Activated CD4-positive, alpha-beta T cell treated with anti-CD3 and anti-CD28 coated beads, Interleukin-2, Interleukin-4, amounts not matched to agents 100 ng/mL and 50 ng/mL, durations not matched to agents 16 hours and 8 hours (primary cell): Measurements from ENCODE around the gene IMPDH2.
A peak's percentile ranks its signal among the peaks of the same experiment; 100 is the strongest.

Experiments
- DNase-seq: peaks from one replicate; pipeline ENCODE4 v3.0.0-alpha.2; 2020; ENCODE audit warnings: low spot score

IMPDH2 gene

DNA sequence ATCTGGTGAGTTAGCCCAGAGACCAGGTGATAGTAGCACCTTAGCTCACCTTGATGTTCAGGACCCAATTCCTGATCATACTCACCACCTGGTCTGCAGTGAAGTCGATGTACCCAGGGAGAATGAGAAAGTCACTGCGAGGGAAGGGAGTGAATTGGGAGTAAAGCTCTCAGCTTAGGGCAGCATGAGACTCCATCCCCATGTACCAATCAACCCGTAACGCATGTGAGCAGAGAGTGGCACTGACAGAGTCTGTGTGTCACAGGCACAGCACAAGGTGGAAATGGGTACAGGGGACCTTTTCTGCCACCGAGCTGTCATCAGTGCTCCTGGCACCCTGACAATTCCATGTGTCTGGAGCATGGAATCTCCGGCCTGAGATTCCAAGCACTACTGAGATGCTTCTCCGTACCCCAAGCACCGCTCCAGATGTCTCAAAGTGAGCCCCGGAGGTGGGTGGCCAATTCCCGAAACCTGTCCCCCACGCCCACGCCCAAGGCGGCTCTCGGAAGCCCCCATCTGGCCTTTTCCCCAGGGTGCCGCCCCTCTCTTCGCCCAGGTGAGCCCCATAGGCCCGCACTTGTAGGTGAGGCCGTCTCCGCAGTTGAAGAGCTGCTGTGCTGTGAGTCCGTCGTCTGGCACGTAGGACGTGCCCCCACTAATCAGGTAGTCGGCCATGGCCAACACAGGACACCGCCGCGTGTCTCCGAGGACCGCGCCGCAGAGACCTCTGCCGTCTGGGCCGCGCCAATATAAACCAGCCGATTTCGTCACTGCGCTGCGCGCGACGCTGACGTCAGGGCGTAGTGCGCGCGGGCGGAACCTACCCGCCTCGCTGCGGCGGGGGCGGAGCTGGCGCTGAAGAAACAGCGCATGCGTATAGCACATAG is at the start of gene IMPDH2:
IMPDH2 (minus strand) TSS at position 726 of the 890 bp plus-strand sequence; CDS start at position 678, 48 bp downstream.
- DNase-seq, result peak; percentile 96

DNA sequence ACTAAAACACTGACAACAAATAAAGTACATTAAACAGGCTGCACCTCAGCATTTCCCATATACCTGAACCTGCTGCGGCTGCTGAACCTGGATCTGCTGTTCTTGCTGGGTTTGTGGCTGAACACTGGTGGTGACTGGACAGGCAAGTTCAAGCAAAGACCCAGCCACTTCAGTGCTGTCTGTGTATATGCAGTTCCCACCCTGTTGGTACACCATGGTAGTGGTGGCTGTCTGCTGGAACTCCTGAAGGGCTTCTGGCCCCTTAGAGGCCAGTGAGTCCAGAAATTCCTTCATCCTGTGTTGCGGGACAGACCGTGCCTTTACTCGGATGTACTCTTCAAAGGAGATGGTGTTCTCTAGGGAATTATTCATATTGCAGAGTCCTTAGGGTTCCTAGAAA is 47.4 kb upstream of the IMPDH2 start:
- DNase-seq, result no peak

DNA sequence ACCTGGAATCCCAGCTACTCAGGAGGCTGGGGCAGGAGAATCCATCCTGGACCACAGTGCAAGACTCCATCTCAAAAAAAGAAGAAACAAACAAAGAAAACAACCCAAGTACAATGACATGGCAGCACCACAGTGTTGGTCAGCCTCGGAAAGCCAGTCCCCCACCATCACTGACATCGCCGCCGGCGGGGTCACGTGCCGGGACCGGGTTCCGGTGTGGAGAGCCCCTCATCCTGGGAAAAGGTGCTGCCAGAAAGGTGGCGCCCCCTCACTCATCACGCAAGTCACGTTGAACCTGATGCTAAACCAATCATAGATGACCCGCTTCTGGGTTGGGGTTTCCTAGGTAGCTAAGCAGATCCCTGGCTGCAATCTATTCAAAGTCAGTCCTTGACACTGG is 46.9 kb upstream of the IMPDH2 start:
- no peak for DNase-seq

DNA sequence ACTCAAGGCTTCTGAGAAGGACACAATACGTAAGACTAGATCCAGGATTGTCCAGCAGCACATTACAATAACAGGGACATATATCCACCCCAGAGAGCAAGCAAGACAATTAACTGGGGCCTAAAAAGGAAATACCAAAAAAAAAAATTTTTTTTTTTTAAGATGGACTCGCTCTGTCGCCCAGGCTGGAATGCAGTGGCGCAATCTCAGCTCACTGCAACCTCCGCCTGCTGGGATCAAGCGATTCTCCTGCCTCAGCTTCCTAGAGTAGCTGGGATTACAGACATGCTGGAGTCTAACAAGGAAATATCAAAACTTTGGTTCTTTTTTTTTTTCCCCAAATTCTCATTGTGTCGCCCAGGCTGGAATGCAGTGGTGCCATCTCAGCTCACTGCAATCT is 28.8 kb upstream of the IMPDH2 start:
- no peak for DNase-seq

DNA sequence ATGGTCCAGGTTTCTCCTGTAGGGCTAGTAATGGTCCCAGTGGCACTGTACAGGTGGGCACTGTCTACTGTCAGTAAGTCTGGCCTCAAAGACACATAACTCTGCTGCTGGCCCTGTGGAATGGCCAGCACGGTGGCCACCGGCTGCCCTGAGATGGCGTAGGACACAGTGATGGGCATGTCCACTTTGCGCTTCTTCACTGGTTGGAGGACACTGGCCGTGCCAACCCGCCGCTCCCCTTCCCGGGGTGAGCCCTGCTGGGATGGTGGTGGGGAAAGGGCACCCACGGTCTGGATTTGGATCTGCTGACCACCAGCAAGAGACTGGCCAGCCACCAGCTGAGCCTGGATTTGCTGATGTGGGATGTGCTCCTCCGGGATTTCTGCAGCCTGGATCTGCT is 28.1 kb upstream of the IMPDH2 start:
- DNase-seq, result no peak

DNA sequence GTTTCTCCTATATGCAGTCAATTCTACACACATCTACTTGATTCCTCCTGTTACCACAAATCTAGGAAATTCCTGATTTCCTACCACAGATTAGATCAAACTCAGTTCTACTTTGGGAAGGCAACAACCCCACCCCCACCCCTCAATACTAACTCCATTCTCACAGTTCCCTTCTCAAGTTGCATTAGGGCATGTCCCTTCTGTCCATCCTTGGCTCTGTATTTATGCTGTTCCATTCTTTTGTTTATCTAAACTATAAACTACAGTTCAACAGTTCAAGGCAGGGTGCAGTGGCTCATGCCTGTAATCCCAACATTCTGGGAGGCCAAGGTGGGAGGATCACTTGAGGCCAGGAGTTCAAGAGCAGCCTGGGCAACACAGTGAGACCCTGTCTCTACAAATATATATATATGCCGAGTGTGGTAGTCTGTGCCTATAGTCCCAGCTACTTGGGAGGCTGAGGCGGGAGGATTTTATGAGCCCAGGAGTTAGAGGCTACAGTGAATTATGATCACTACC is 25.2 kb upstream of the IMPDH2 start:
- DNase-seq, result no peak

DNA sequence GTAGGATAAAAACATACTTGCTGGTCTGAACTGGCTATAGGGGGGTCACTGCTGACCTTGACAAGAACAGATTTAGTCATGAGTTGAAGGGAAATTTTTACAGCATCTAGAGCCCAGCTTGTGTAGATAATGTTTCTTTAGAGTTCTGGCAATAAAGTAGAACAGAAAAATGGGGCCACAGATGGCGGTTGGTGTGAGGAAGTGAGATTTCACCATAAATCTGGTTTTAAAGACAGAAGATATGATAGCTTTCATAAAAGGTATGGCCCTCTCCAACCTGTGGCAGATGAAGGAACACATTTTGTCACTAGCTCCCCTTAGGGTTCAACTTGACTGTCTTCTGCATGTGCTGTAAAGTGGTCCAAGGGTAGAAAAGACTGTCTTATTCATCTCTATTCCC is 24.3 kb upstream of the IMPDH2 start:
- DNase-seq, result no peak

DNA sequence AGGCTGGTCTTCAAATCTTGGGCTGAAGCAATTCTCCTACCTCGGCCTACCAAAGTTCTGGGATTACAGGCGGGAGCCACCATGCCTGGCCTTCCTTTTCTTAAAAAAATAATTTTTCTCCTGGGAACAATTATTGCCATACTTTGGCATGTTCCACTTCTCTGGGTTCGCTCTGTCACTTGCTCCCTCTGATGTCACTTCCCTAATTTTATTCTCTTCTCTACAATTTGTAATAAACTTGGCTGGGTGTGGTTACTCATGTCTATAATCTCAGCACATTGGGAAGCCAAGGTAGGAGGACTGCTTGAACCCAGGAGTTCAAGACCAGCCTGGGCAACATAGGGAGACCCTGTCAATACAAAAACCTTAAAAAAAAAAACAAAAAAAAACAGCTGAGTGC is 6.1 kb upstream of the IMPDH2 start:
- DNase-seq, result no peak

DNA sequence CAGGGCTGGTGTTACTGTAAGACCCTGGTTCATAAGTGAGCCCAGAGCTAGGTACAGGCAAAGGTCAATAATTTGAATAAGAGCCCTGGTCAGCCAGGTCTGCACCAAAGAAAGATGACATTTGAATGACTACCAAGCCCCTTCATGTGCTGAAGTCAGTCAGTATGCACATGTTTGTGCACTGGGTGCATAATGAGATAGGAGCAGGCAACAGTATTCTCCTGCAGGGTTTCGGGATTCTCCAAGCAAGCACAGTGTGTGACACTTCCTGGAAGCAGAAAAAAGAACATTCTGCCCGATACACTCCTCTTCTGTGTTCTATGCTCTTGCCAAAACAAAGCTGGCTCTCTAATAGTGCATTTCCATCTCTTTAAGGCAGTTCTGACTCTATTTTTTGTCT is 5.5 kb upstream of the IMPDH2 start:
- no peak for DNase-seq

DNA sequence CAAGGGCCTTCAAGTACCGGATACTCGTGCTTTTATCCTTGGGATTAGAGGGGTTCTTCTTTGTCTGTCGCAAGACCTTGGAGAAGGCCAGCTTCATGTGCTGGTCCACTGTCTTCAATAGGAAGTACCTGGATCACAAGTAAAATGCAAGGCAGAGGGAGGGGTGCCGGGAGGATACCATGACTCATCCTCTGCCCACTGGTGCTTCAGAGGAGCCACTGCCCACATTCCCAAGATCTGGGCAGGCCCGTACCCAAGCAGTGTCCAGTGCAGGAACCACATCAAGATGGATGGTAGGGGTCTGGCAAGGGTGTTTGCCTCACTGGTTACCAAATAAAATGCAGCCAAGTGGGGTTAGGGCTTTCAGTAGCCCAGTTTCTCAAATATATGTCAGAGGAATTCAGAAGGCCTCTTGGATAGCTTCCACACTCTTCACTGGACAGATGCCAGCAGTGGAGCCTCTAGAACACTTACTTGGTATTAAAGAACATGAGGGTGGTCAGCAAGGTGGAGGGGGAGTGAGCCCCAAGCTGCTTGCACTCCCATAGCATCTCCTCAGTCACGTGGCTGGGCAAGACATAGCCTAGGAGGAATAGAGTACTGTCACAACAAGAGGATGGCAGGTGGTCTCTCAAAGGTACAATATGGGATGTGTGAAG is 3.6 kb upstream of the IMPDH2 start:
- no peak for DNase-seq

DNA sequence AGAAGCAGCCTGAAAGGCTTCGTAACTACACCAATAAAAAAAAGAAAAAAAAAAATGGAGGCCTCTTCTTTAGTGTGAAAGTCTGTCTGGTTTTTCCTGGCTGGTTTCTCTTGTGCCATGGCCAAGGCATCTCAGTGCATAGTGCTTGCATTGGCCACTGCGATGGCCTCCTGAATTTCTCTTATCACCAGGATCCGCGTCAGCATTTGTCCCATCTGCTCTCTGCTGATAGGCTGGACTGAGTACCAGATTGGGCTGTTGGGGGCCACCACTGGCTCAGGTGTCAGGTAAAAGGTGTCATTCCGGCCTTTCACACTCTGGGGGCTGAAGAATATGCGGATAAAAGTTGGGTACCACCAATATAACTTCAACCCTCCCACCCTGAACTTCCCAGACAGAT is 1.1 kb upstream of the IMPDH2 start:
- DNase-seq, result no peak

DNA sequence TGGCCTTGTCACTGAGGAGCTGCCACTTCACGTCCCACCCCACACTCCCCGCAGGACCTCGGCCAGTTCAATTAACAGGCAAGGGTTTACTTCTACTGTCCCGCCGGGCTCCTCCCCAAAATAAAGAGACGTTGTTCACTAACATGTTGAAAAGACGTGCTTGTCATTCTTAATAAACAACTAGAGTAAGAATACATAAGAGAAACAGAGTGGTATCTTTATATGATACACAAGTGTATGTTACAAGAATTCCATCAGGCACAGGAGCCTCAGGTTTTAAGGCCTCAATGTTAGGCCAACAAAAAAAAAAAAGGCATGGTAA is 326 bp upstream of the IMPDH2 start:
- no peak for DNase-seq

DNA sequence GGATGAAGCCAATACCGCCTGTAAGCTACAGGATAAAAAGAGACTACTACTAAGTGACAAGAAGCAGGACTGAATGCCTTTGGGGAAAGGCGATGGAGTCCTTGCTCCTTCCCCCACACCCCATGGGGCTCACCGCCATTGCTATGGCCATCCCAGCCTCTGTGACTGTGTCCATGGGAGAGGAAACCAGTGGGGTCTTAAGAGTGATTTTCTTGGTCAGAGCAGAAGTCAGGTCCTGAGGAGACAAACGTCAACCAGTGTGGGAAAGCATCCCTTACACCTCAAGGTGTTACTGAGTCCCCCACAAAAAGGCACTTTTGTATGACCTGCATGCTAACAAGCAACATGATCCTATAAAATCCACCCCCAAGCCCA is 913 bp downstream of the IMPDH2 start:
- DNase-seq, result no peak

DNA sequence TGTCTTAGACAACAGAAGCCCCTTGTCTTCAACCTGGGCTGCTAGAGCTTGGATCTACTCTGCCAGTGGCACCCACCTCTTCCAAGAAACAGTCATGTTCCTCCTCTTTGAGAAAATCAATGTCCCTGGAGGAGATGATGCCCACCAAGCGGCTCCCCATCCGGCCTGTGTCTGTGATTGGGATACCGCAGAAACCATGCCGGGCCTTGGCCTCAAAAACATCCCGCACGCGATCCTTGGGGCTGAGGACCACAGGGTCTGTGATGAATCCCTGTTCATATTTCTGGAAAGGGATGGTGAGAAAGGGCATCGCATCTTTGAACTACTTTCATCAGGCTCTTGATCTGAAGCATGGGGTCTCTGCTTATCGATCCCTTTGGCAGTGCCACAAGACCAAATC is 1.6 kb downstream of the IMPDH2 start:
- no peak for DNase-seq

DNA sequence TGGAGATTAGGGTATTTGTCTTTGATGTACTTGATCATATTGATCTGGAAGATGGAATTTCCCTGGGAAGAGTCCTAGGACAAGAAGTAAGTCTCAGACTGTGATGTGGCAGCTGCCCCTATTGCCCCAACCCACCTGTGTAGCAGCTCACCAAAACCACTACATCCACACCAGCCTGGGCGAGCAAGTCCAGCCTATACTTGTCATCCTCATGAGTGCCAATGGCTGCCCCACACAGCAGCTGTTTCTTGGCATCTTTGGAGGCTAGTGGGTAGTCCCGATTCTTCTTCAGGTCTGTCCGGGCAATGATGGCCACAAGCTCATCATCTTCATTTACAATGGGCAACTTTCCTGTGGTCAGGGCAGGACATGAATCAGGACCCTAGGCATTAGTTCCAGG is 2.7 kb downstream of the IMPDH2 start:
- no peak for DNase-seq

DNA sequence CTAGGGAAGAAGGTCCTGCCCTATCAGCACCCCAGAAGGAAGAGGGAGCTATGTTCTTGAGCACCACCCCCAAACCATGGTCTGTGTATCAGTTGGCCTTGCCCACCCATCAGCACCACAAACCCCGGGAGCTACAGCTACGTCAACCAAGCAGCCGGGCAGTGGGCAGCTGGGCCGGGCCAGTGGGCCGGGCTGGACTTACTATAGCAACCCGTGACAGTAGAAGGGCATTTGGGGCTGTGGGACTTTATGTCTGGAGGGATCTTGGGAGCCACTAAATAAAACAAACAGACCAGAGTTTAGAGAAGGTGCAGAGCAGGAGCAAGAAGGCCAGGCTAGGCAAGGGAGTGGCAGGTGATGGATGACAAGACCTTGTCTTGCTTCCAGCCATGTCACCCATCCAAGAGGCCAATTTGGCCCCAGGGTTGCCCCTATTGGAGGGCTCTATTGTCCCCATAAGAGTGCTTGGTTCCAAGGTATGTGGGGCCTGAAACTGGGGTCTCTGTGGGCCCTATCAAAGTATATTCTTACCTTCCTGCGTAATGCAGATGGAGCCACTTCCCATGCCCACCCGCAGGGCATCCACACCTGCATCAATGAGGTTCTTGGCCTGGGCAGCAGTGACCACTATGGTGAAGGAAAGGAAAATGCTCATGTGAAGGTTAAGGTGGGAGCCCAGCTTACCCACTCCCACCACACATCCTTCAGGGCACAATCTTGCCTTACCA is 3.2 kb downstream of the IMPDH2 start:
- DNase-seq, result no peak

DNA sequence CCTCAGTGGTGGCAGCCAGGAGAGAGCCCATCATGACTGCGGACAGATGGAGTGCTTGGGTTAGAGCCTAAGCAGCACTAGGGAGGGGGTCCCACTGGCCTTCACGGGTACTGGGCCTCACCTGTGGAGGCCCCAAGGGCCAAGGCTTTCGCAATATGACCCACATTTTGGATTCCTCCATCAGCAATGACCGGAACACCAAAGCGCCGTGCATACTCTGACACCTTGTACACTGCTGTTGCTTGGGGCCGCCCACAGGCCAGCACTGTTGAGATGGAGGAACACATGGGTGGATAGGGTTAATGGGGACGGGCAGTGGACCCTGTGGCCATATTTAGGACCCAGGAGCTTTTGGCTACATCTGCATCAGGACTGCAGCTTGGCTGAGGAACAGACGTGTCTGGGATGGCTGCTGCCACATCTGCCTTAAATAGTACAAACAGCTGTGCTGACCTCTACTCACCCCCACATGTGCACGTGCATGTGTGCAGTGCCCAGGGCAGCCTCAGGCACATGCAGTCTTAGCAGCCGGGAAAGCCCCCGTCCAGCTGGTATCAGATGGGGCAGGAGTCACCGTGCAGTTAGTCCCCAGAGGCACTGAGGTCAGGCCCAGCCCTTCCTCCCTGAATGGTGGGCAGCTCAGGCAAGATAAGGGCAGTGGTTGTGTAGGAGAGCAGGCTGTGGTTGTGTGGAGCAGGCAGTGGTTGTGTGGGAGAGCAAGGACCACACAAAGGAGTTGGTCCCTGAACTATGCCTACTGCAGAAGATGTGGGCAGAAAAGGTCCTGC is 4.0 kb downstream of the IMPDH2 start:
- DNase-seq, result no peak

DNA sequence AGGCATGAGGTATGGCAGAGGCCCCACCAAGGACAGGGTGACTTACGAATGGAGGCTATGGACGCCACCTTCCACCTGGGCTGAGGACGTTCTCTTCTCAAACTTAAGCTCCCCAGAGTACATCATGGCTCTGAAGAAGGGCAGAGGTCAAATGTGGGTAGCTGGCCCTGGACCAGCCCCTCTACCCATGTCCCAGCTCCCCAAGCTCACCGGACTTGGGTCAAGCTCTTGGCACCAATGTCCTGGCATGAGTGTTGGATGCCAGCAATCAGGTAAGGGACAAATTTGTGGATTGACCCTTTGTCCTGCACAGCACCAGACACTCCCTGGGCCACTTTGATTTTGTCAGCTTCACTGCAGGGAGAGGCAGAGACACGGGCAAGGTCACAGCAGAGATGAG is 4.7 kb downstream of the IMPDH2 start:
- no peak for DNase-seq

DNA sequence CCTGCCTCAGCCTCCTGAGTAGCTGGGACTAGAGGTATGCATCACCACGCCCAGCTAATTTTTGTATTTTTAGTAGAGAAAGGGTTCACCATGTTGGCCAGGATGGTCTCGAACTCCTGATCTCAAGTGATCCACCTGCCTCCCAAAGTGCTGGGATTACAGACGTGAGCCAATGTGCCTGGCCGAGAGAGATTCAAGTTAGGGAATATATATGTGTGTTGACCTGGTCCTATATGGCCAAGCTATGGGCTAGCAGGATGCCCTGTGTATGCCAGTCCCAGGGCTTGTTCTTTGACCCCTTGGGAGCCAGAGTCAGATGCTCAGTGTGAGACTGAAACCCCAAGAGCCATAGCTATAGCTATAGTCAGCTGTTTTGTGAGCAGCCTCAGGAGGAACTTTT is 5.4 kb downstream of the IMPDH2 start:
- DNase-seq, result no peak

DNA sequence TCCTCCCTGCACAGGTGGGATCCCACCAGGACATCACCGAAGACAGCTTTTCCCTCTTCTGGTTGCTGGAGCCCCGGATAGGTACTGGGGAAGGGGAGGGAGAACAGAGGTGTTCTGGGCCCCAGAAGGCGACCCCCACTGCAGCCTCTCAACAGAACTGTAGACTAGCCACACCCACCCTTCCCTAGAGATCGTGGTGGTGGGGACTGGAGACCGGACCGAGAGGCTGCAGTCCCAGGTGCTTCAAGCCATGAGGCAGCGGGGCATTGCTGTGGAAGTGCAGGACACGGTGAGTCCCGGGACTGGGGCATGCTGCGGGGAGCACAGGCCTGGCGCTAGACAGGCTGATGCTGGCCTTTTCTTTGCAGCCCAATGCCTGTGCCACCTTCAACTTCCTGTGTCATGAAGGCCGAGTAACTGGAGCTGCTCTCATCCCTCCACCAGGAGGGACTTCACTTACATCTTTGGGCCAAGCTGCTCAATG is 6.5 kb downstream of the IMPDH2 start:
- peak; percentile 30 for DNase-seq

DNA sequence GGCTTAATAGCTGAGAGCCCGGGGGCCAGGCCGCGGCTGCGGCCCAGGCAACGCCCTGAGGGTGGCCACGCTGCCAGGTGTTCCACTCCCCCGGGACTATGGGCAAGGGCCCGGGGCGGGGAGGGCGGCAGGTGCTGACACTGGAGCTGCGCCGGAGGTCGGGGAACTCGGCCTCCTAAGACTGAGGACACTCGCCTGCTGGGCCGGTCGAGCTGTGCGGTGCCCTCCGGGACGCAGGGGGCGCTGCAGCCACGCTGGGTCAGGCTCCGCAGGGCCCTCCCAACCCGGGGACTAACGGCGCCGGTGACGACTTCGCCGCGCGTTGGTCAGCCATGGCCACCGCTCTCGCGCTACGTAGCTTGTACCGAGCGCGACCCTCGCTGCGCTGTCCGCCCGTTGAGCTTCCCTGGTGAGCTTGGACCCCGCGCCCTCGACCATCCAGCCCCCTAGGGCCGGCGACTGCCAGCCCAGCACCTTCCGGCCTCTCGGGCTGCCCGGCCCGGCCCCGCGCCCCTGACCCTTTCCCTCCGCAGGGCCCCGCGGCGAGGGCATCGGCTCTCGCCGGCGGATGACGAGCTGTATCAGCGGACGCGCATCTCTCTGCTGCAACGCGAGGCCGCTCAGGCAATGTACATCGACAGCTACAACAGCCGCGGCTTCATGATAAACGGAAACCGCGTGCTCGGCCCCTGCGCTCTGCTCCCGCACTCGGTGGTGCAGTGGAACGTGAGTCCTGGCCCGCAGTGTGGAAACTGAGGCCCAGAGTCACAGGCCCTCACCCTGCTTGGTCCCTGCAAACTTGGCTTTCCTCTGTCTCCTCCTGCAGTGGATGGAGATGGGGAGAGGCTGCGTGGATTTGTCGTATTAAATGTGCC is 7.1 kb downstream of the IMPDH2 start, which contains the start of gene NDUFAF3:
NDUFAF3 (plus strand) TSS at position 309 of the 875 bp plus-strand sequence; CDS start at position 333, 24 bp downstream.
- peak; percentile 95 for DNase-seq
